Tibial artery (tissue), 4 donors: ENCODE results near the gene SLC49A3.

Source experiments
- DNase-seq, 2 donors: peaks; one replicate each; pipeline ENCODE4 v3.0.0-alpha.2; 2019
- H3K27ac ChIP-seq, 2 donors: fragments of 200-600 bp; sonication (generic) in 1 of 2; 1 replicate in 1 of 2; 2 replicates in 1 of 2; pipeline ENCODE4 v1.5.1; 2018 to 2019; ENCODE audit warnings: mild to moderate bottlenecking in 1 of 2
- H3K27me3 ChIP-seq, 2 donors: fragments of 200-600 bp; sonication (generic) in 1 of 2; one replicate each; pipeline versions ENCODE4 v1.5.1 to v1.6.0; 2016 to 2019
- H3K36me3 ChIP-seq, 3 donors: fragments of 200-600 bp; sonication (generic) in 2 of 3; one replicate each; pipeline ENCODE4 v1.5.1; 2016 to 2019; ENCODE audit warnings: mild to moderate bottlenecking in 2 of 3
- H3K4me1 ChIP-seq, 4 donors: fragments of 200-600 bp; sonication (generic) in 2 of 4; 1 replicate in 3 of 4; 2 replicates in 1 of 4; pipeline ENCODE4 v1.5.1; 2016 to 2019
- H3K4me3 ChIP-seq, 2 donors: fragments of 200-600 bp; sonication (generic) in 1 of 2; 1 replicate in 1 of 2; 2 replicates in 1 of 2; pipeline ENCODE4 v1.5.1; 2018 to 2019; ENCODE audit warnings: mild to moderate bottlenecking in 2 of 2
- H3K9me3 ChIP-seq, 3 donors: fragments of 200-600 bp; sonication (generic) in 1 of 3; one replicate each; pipeline ENCODE4 v1.5.1; 2016 to 2019
- CTCF ChIP-seq, 2 experiments: fragments of 200-600 bp in 1 of 2; fragments of 450-650 bp in 1 of 2; IDR thresholded peaks; one replicate each; pipeline ENCODE4 v1.5.1; 2017 to 2019; ENCODE audit warnings: antibody characterized with exemption in 2 of 2, mild to moderate bottlenecking in 1 of 2, moderate library complexity in 1 of 2
- intact Hi-C: fragments of 100-400 bp; cut with DNase I; formaldehyde crosslinking; loops from one replicate; pipeline ENCODE4 v1.15.0; 2023; ENCODE audit warnings: low total_unique reads

The SLC49A3 gene

DNA sequence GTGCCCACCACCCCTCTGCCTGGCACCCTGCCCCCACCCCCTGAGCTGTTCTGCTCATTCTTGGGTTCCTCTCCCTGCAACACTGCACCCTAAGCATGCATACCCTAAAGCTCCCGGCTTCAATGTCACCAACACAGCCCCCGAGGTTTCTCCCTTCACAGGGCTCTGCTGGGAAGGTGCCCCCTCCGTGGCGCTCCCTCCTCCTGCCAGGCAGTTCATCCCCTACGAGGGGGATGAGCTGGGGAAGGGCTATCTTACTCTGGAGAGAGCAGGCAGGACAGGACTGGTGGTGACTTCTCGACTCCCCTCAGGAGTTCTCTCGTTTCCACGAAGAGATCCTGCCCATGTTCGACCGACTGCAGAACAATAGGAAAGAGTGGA is 21.4 kb downstream of the SLC49A3 start:
- Histone ChIP-seq H3K27ac (no peak overlapping the region), H3K4me1 (peaks cover 0 to 12% (median 9%) of the 10 kb centered on the region in 4 donors), H3K27me3 (peaks cover 0 to 32% of the 10 kb centered on the region in 2 donors), H3K9me3 (no peaks in the 10 kb centered on the region), H3K36me3 (peaks cover 17 to 23% (median 19%) of the 10 kb centered on the region in 3 donors), H3K4me3 (no peak overlapping the region)
- intact Hi-C loops, result no loop called here
- DNase-seq, result no peak
- no peak for TF ChIP-seq CTCF (IDR thresholded peaks at IDR 0.05)

- H3K4me3 ChIP-seq, result no peak overlapping the region
- no peaks in the 10 kb centered on the region for H3K9me3 ChIP-seq
- peaks cover 0 to 12% (median 9%) of the 10 kb centered on the region in 4 donors for H3K4me1 ChIP-seq
- intact Hi-C loops, result no loop called here
- H3K27ac ChIP-seq, result no peak overlapping the region
- peaks cover 0 to 37% of the 10 kb centered on the region in 2 donors for H3K27me3 ChIP-seq
- H3K36me3 ChIP-seq, result peaks cover 12 to 17% (median 13%) of the 10 kb centered on the region in 3 donors
- no peak for DNase-seq
- no peak for TF ChIP-seq CTCF (IDR thresholded peaks at IDR 0.05)
These were observed 22.0 kb downstream of the SLC49A3 start for GRCh38 chr4:666822-667544.

DNA sequence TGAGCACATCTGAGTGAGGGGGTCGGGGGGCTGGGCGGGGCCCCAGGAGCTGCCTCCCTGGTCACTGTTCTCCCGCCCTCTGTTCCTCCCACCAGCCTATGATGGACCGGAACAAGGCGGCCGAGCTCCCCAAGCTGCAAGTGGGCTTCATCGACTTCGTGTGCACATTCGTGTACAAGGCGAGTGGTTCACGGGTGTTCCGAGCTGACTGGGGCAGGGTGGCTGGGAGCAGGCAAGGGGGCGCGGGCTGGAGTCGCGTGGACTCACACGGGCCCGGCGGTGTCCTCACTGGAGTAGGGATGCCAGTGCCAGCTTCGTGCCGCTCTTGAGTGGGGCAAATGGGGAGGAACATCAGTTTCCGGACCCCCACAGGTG is 22.5 kb downstream of the SLC49A3 start:
- Histone ChIP-seq H3K4me1 (peaks cover 0 to 12% (median 9%) of the 10 kb centered on the region in 4 donors), H3K4me3 (no peak overlapping the region), H3K9me3 (no peaks in the 10 kb centered on the region), H3K27me3 (peaks cover 0 to 41% of the 10 kb centered on the region in 2 donors), H3K27ac (no peak overlapping the region), H3K36me3 (peaks cover 7 to 12% (median 8%) of the 10 kb centered on the region in 3 donors)
- intact Hi-C loops, result no loop called here
- no peak for TF ChIP-seq CTCF (IDR thresholded peaks at IDR 0.05)
- no peak for DNase-seq

DNA sequence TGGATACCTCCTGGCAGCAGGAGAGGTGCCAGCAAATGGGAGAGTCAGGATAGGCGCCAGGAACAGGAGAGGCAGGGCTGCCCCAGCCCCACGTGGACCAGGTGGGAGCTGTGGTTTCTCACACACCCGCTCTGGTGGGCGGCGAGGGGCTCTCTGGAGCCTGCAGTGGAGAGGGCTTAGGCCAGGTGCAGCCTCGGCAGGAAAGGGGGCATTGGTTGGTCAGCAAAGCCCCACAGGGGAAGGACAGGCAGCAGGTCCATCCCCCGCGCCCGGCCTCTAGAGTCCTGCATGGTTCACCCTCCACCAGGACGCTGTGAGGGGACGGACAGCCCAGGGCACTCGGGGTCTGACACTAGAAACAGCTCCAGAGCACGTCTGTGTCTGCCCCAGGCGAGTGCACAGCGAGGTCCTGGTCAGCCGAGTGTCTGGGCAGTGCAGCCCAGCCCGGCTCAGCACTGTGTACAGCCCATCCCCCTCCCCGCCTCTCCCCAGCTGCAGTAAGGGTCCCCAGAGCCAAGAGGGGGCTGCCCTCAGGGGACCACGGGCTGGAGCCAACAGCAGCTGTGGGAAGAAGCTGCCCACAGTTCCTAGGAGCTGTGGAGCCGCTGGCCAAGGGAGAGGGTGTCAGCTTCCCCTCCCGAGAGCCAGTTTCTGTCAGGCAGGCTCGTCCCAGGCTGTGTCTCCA is 23.1 kb downstream of the SLC49A3 start:
- intact Hi-C loops, result no loop called here
- peaks cover 0 to 12% (median 9%) of the 10 kb centered on the region in 4 donors for H3K4me1 ChIP-seq
- DNase-seq, result no peak
- no peak for TF ChIP-seq CTCF (IDR thresholded peaks at IDR 0.05)
- no peak overlapping the region for H3K4me3 ChIP-seq
- no peak overlapping the region for H3K27ac ChIP-seq
- no peaks in the 10 kb centered on the region for H3K9me3 ChIP-seq
- peaks cover 2 to 7% (median 4%) of the 10 kb centered on the region in 3 donors for H3K36me3 ChIP-seq
- peaks cover 0 to 44% of the 10 kb centered on the region in 2 donors for H3K27me3 ChIP-seq

DNA sequence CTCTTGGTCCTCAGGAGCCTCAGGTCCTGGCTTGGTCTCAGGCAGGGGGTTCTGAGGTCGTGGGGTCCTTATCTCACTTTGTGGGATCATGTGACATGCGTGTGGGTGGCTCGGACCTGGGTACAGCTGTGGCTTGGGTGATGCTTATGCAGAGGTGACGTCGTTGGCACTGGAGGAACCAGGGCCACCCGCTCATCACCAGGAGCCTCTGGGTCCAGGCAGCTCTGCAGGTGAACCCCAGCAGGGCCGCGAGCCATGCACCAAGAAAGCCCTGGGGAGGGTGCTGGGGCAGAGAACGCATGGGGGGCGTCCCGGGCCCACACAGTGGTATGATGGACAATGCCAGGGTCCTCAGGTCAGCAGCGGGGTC is 23.6 kb downstream of the SLC49A3 start:
- intact Hi-C loops, result no loop called here
- H3K36me3 ChIP-seq, result peaks cover 0 to 1% (median 0%) of the 10 kb centered on the region in 3 donors

More for the DNA sequence above, 23.6 kb downstream of the SLC49A3 start:
- no peaks in the 10 kb centered on the region for H3K9me3 ChIP-seq
- peaks cover 0 to 48% of the 10 kb centered on the region in 2 donors for H3K27me3 ChIP-seq
- no peak for DNase-seq
- no peak overlapping the region for H3K4me3 ChIP-seq
- no peak overlapping the region for H3K27ac ChIP-seq
- peaks cover 0 to 12% (median 9%) of the 10 kb centered on the region in 4 donors for H3K4me1 ChIP-seq
- no peak for TF ChIP-seq CTCF (IDR thresholded peaks at IDR 0.05)
